Glutamatergic neuron (in vitro differentiated cells): ENCODE results near the gene RNF225. TPM values are rescaled to one million over a fixed set of nuclear protein-coding genes. Genes with fewer than 3 reads are reported as not detected.

ENCODE experiments used
- DNase-seq: peaks from one replicate; pipeline ENCODE4 v3.0.0; 2022
- H3K27ac Mint-ChIP-seq: one replicate; pipeline ENCODE4 v1.8.0; 2020; ENCODE audit warnings: mild to moderate bottlenecking, mixed read lengths, inconsistent platforms; ENCODE audit not compliant: unreplicated experiment
- H3K27me3 Mint-ChIP-seq: one replicate; pipeline ENCODE4 v1.8.0; 2020; ENCODE audit warnings: mild to moderate bottlenecking, moderate library complexity, mixed read lengths, inconsistent platforms; ENCODE audit not compliant: unreplicated experiment
- H3K36me3 Mint-ChIP-seq: one replicate; pipeline ENCODE4 v1.8.0; 2020; ENCODE audit warnings: mild to moderate bottlenecking, mixed read lengths, inconsistent platforms; ENCODE audit not compliant: unreplicated experiment
- H3K4me1 Mint-ChIP-seq: one replicate; pipeline ENCODE4 v1.8.0; 2020; ENCODE audit warnings: mild to moderate bottlenecking, low read depth, mixed read lengths, inconsistent platforms; ENCODE audit not compliant: unreplicated experiment
- H3K4me3 Mint-ChIP-seq: one replicate; pipeline ENCODE4 v1.8.0; 2020; ENCODE audit warnings: mild to moderate bottlenecking, mixed read lengths, inconsistent platforms; ENCODE audit not compliant: unreplicated experiment
- H3K9me3 Mint-ChIP-seq: one replicate; pipeline ENCODE4 v1.8.0; 2020; ENCODE audit warnings: mild to moderate bottlenecking, moderate library complexity, mixed read lengths, inconsistent platforms; ENCODE audit not compliant: unreplicated experiment
- total RNA-seq: library from RNA; stranded (reverse); fragmentation: NEBNext Ultra II Directional; extraction: Animal tissue kit (Norgen Biotek cat#: 25700); gene quantifications from one replicate; pipeline ENCODE4 v1.2.1, GENCODE V29; 2021; ENCODE audit not compliant: unreplicated experiment
- TF ChIP-seq, protein P1 (sequence below): fragments of 200-600 bp; sonication (generic); IDR thresholded peaks from one replicate; pipeline ENCODE4 v1.5.0; 2021; ENCODE audit not compliant: partially characterized antibody, unreplicated experiment

Gene RNF225
- total RNA-seq, 1 donor from 2014 or later, result 0.44 TPM

DNA sequence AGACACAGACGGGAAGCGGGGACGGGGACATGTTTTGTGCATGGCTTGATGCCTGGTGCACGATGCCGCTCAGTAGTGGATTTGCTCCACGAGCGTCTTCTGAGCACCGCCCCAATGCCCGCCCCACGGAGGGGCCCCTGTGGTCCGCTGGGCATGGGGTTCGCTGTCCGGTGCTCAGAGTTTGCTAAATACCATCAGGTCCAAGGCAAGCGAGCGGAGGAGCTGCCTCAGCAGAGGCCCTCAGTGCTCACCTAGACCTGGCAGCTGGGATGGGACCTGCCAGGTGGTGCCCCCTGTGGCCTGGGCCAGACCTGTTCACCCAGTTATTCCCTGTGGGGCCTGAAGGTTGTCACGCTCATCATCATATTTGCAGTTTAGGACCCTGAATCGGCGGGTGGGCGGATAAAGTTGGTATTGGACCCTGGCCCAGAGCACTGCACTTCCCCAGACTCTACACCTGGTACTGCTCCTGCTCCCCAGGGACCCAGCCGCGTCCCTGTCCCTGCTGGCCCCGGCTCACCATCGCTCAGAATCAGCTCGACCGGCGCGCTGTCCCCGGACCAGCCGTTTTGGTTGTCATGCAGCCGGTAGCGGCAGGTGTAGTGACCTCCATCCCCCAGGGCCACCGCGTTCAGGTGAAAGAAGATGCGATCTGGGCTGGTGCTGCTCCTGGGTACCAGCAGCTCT is 44.4 kb upstream of the RNF225 start:
- H3K27ac Mint-ChIP-seq, result no peak overlapping the region
- no peak overlapping the region for H3K4me3 Mint-ChIP-seq
- peaks cover 3% of the 10 kb centered on the region for H3K4me1 Mint-ChIP-seq
- H3K36me3 Mint-ChIP-seq, result peaks cover 5% of the 10 kb centered on the region
- DNase-seq, result no peak
- TF ChIP-seq, protein P1, sequence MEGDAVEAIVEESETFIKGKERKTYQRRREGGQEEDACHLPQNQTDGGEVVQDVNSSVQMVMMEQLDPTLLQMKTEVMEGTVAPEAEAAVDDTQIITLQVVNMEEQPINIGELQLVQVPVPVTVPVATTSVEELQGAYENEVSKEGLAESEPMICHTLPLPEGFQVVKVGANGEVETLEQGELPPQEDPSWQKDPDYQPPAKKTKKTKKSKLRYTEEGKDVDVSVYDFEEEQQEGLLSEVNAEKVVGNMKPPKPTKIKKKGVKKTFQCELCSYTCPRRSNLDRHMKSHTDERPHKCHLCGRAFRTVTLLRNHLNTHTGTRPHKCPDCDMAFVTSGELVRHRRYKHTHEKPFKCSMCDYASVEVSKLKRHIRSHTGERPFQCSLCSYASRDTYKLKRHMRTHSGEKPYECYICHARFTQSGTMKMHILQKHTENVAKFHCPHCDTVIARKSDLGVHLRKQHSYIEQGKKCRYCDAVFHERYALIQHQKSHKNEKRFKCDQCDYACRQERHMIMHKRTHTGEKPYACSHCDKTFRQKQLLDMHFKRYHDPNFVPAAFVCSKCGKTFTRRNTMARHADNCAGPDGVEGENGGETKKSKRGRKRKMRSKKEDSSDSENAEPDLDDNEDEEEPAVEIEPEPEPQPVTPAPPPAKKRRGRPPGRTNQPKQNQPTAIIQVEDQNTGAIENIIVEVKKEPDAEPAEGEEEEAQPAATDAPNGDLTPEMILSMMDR, result no peak
- H3K27me3 Mint-ChIP-seq, result peaks cover 6% of the 10 kb centered on the region
- H3K9me3 Mint-ChIP-seq, result peaks cover 19% of the 10 kb centered on the region

DNA sequence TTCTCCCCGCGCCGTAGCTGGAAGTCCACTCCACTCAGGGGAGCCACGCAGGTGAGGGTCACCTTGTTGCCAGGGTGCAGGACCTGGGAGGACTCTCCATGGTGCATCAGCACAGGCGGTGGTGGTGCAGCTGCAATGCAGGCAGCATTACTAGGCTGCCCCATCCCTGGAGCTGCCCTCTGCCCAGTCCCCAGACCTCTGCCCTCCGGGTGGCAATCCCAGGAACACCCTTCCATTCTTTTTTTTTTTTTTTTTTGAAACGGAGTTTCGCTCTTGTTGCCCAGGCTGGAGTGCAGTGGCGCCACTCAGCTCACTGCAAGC is 43.9 kb upstream of the RNF225 start:
- peaks cover 5% of the 10 kb centered on the region for H3K36me3 Mint-ChIP-seq
- peaks cover 19% of the 10 kb centered on the region for H3K9me3 Mint-ChIP-seq
- no peak overlapping the region for H3K4me3 Mint-ChIP-seq
- H3K27ac Mint-ChIP-seq, result no peak overlapping the region
- TF ChIP-seq, protein P1, result no peak
- no peak for DNase-seq
- H3K27me3 Mint-ChIP-seq, result peaks cover 6% of the 10 kb centered on the region
- H3K4me1 Mint-ChIP-seq, result peaks cover 3% of the 10 kb centered on the region

DNA sequence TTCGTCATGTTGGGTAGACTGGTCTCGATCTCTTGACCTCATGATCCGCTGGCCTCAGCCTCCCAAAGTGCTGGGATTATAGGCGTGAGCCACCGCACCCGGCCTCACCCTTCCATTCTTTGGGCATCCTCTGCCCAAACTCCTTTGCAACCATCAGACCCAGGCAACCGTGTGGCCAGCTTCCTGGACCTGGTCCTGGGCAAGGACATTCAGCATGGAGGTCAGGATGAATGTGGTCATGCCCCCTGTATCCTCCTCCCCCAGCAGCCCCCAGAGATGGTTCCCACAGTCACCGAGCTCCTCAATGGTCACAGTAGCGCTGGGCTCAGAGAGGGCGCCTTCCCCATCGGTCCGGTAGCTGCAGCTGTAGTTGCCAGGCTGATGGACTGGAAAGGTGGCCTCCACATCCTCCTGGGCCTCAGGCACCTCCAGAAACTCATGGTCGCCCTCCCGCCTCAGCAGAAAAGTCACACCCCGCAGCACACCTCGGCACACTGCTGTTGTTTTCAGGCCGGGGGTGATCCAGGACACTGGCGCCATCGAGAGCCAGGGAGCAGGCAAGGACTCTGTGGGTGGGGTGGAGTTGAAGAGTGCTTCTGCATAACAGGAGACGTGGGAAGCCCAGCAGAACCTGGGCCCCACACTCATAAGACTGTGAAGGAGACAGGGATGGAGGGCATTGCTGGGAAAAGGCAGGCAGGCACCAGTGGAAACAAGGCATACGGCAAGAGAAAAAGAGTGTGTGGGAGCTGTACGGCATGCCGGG is 43.3 kb upstream of the RNF225 start:
- peaks cover 3% of the 10 kb centered on the region for H3K4me1 Mint-ChIP-seq
- H3K27ac Mint-ChIP-seq, result no peak overlapping the region
- peaks cover 6% of the 10 kb centered on the region for H3K27me3 Mint-ChIP-seq
- TF ChIP-seq, protein P1, result no peak
- no peak for DNase-seq
- peaks cover 15% of the 10 kb centered on the region for H3K9me3 Mint-ChIP-seq
- H3K4me3 Mint-ChIP-seq, result peak overlapping the region; percentile 49
- peaks cover 5% of the 10 kb centered on the region for H3K36me3 Mint-ChIP-seq

DNA sequence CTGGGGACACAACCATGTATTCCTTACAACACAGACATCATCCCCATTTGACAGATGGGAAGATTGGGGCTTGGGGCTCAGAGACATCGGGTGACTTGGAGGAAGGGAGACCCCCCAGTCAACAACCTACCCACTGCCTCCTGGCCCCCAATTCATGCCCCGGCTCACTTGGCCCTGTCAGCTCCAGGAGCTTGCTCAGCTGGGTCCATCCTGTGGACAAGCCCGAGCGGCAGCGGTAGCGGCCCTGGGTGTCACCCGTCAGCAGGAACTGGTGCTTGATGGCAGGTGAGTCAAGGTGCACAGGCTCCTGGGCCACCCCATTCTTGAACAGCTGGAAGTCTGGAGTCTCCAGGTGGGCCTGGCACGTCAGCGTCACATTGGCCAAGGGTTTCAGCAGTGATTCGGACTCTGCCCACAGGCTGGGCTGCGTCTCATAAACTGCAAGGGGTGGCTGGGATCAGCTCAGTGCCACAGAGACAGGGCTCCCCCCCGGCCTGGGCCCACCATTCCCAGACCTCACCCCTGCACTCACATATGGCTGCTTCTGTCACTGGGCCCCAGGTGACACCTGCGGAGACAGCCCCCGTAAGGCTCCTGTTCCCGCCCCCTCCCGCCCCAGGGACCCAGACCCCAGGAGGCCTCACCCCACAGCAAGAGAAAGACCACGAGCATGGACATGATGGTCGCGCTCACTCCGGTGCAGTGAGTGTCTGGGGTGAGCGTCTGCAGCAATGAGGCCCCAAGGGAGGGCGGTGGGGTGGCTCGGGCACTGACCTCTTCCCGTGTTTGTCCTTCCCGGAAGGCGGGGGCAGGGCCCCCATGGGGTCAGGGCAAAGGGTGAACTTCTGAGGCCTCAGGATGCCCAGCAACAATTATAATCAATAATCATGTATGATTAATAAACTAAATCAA is 42.4 kb upstream of the RNF225 start, which contains the start of gene A1BG:
Gene A1BG (minus strand): TSS at position 733 of the 912 bp plus-strand sequence. CDS start 55 bp downstream, at position 678.
- Mint-ChIP-seq H3K27me3 (peaks cover 4% of the 10 kb centered on the region), H3K27ac (no peak within 1 kb of the TSS), H3K36me3 (peaks cover 5% of the 10 kb centered on the region), H3K4me3 (peak within 1 kb of the TSS; percentile 49), H3K4me1 (peaks cover 3% of the 10 kb centered on the region), H3K9me3 (peaks cover 14% of the 10 kb centered on the region)
- TF ChIP-seq, protein P1, result no peak
- DNase-seq, result no peak
